Prostate gland (tissue), 2 donors: Measurements from ENCODE around the gene TMEM43.

ENCODE experiments used
- POLR2A ChIP-seq: fragments of 450-650 bp; IDR thresholded peaks from one replicate; pipeline ENCODE4 v1.6.1; 2016; ENCODE audit warnings: antibody characterized with exemption, mild to moderate bottlenecking
- POLR2AphosphoS5 ChIP-seq: sonication (generic); formaldehyde crosslinking; IDR thresholded peaks from one replicate; pipeline ENCODE4 v1.6.1; 2017; ENCODE audit warnings: antibody characterized with exemption
- TF ChIP-seq, protein P1 (sequence below), 4 experiments: fragments of 200-600 bp in 2 of 4; fragments of 450-650 bp in 2 of 4; sonication (generic) in 2 of 4; IDR thresholded peaks; 1 replicate in 3 of 4; 2 replicates in 1 of 4; pipeline ENCODE4 v1.5.1; 2016 to 2019; ENCODE audit warnings: antibody characterized with exemption in 4 of 4, mild to moderate bottlenecking in 2 of 4, moderate library complexity in 2 of 4

GRCh38 chr3:14183015-14183577 is 58.2 kb downstream of the TMEM43 start:
- no peak for TF ChIP-seq POLR2AphosphoS5
- TF ChIP-seq, protein P1, sequence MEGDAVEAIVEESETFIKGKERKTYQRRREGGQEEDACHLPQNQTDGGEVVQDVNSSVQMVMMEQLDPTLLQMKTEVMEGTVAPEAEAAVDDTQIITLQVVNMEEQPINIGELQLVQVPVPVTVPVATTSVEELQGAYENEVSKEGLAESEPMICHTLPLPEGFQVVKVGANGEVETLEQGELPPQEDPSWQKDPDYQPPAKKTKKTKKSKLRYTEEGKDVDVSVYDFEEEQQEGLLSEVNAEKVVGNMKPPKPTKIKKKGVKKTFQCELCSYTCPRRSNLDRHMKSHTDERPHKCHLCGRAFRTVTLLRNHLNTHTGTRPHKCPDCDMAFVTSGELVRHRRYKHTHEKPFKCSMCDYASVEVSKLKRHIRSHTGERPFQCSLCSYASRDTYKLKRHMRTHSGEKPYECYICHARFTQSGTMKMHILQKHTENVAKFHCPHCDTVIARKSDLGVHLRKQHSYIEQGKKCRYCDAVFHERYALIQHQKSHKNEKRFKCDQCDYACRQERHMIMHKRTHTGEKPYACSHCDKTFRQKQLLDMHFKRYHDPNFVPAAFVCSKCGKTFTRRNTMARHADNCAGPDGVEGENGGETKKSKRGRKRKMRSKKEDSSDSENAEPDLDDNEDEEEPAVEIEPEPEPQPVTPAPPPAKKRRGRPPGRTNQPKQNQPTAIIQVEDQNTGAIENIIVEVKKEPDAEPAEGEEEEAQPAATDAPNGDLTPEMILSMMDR (IDR thresholded peaks at IDR 0.05) = no peak
- no peak for TF ChIP-seq POLR2A
